ENCODE results near the gene FILIP1.

- TF ChIP-seq CTCF (conservative IDR thresholded peaks at IDR 0.05; ENCODE audit: low read length), result no peak
- TF ChIP-seq EZH2phosphoT487 (IDR thresholded peaks at IDR 0.05; ENCODE audit: borderline replicate concordance), result no peak
These were observed 166.9 kb downstream of the FILIP1 start for GRCh38 chr6:75326557-75327258.

Data from Loucy (cell line).